WTC11 (cell line): Measurements from ENCODE around the gene PRXL2B. TPM values are rescaled to one million over a fixed set of nuclear protein-coding genes. Genes with fewer than 3 reads are reported as not detected.

ENCODE experiments used
- ATAC-seq: fragments of 200-7000 bp; cut with Tn5 transposase; 2 replicates; pipeline ENCODE4 v1.10.0; 2021; ENCODE audit warnings: mild to moderate bottlenecking, moderate library complexity
- CTCF ChIA-PET: fragments of 300-600 bp; sonication (Branson Sonifier 250); formaldehyde crosslinking; loops from one replicate; lab custom pipeline; 2021; ENCODE audit warnings: antibody characterized with exemption; lab: Charles Lee
- POLR2A ChIA-PET: fragments of 350-600 bp; sonication (Branson Sonifier 250); formaldehyde crosslinking; loops from one replicate; lab custom pipeline; 2021; ENCODE audit warnings: antibody characterized with exemption; lab: Charles Lee
- DNase-seq: peaks from one replicate; pipeline ENCODE4 v3.0.0; 2021; ENCODE audit warnings: low spot score
- H3K27ac Mint-ChIP-seq: 2 replicates; pipeline ENCODE4 v1.8.0; 2021; ENCODE audit warnings: mixed read lengths
- H3K27me3 Mint-ChIP-seq: 2 replicates; pipeline ENCODE4 v1.8.0; 2021; ENCODE audit warnings: low read depth, mild to moderate bottlenecking, moderate library complexity, mixed read lengths
- H3K36me3 Mint-ChIP-seq: 2 replicates; pipeline ENCODE4 v1.8.0; 2021; ENCODE audit warnings: mixed read lengths
- H3K4me1 Mint-ChIP-seq: 2 replicates; pipeline ENCODE4 v1.8.0; 2022; ENCODE audit warnings: mixed read lengths
- H3K4me3 Mint-ChIP-seq: 2 replicates; pipeline ENCODE4 v1.8.0; 2021; ENCODE audit warnings: mild to moderate bottlenecking, moderate library complexity, mixed read lengths
- H3K9me3 Mint-ChIP-seq: 2 replicates; pipeline ENCODE4 v1.8.0; 2021; ENCODE audit warnings: mixed read lengths
- AFF4 ChIP-seq: sonication (generic); formaldehyde crosslinking; IDR thresholded peaks from 2 replicates; pipeline ENCODE4 v1.8.1; 2023; ENCODE audit warnings: mild to moderate bottlenecking, missing genetic modification reagents, borderline replicate concordance
- ATF2 ChIP-seq: sonication (generic); formaldehyde crosslinking; IDR thresholded peaks from 2 replicates; pipeline ENCODE4 v1.8.1; 2022; ENCODE audit warnings: low read depth, missing genetic modification reagents, borderline replicate concordance
- CREM ChIP-seq: sonication (generic); formaldehyde crosslinking; IDR thresholded peaks from 2 replicates; pipeline ENCODE4 v1.8.1; 2022; ENCODE audit warnings: mild to moderate bottlenecking, missing genetic modification reagents, moderate library complexity
- EMX1 ChIP-seq: fragments of 250-450 bp; sonication (Bioruptor Pico); IDR thresholded peaks from 2 replicates; pipeline ENCODE4 v1.8.0; 2021; ENCODE audit warnings: mild to moderate bottlenecking
- HMGXB4 ChIP-seq: sonication (generic); formaldehyde crosslinking; IDR thresholded peaks from 2 replicates; pipeline ENCODE4 v1.8.1; 2023; ENCODE audit warnings: mild to moderate bottlenecking, moderate library complexity, missing genetic modification reagents
- IRF2 ChIP-seq: sonication (generic); formaldehyde crosslinking; IDR thresholded peaks from 2 replicates; pipeline ENCODE4 v1.8.0; 2022; ENCODE audit warnings: low read depth, missing genetic modification reagents, borderline replicate concordance
- NFE2L1 ChIP-seq: sonication (generic); formaldehyde crosslinking; IDR thresholded peaks from 2 replicates; pipeline ENCODE4 v1.8.1; 2023; ENCODE audit warnings: missing genetic modification reagents
- NR2C2 ChIP-seq: sonication (generic); formaldehyde crosslinking; IDR thresholded peaks from 2 replicates; pipeline ENCODE4 v1.8.0; 2022; ENCODE audit warnings: mild to moderate bottlenecking, missing genetic modification reagents
- STAT6 ChIP-seq: sonication (generic); formaldehyde crosslinking; conservative IDR thresholded peaks from 2 replicates; pipeline ENCODE4 v1.8.1; 2023; ENCODE audit warnings: mild to moderate bottlenecking, low read depth, missing genetic modification reagents, moderate library complexity
- USF1 ChIP-seq: sonication (generic); formaldehyde crosslinking; IDR thresholded peaks from 2 replicates; pipeline ENCODE4 v1.8.0; 2022; ENCODE audit warnings: mild to moderate bottlenecking, missing genetic modification reagents
- ZBTB21 ChIP-seq: sonication (generic); formaldehyde crosslinking; IDR thresholded peaks from 2 replicates; pipeline ENCODE4 v1.8.1; 2023; ENCODE audit warnings: mild to moderate bottlenecking, missing genetic modification reagents, borderline replicate concordance
- ZNF281 ChIP-seq: sonication (generic); formaldehyde crosslinking; IDR thresholded peaks from 2 replicates; pipeline ENCODE4 v1.8.0; 2023; ENCODE audit warnings: mild to moderate bottlenecking, missing genetic modification reagents
- ZNF425 ChIP-seq: fragments of 250-450 bp; sonication (Bioruptor Pico); conservative IDR thresholded peaks from 2 replicates; pipeline ENCODE4 v1.9.0; 2021; ENCODE audit warnings: mild to moderate bottlenecking
- total RNA-seq: library from RNA; stranded (reverse); gene quantifications from 3 replicates; pipeline ENCODE4 v1.2.3, GENCODE V29; 2021

The PRXL2B gene
- total RNA-seq, 1 experiment from 2014 or later = 50.3 TPM

- TF ChIP-seq AFF4 (CRISPR knock-in tag) (no peak), NR2C2 (no peak), USF1 (CRISPR knock-in tag) (no peak), ZNF425 (CRISPR knock-in tag) (no peak), NFE2L1 (CRISPR knock-in tag) (no peak)
Observed at GRCh38 chr1:2639607-2640521, 53.3 kb downstream of the PRXL2B start (continued).

GRCh38 chr1:2640626-2641025 lies 54.0 kb downstream of the PRXL2B start:
- Mint-ChIP-seq H3K4me1 (no peaks in the 10 kb centered on the region; the same call in 1 of the 2 replicates), H3K27ac (no peak overlapping the region), H3K9me3 (peaks cover 24% of the 10 kb centered on the region), H3K36me3 (peaks cover 12% of the 10 kb centered on the region), H3K27me3 (peaks cover 43% of the 10 kb centered on the region), H3K4me3 (no peak overlapping the region)
- ChIA-PET CTCF (no interaction called here), POLR2A (no interaction called here)
- DNase-seq (no peak), ATAC-seq (no peak)
- TF ChIP-seq ATF2 (no peak), AFF4 (CRISPR knock-in tag) (no peak), STAT6 (CRISPR knock-in tag) (no peak), ZBTB21 (CRISPR knock-in tag) (no peak), CREM (CRISPR knock-in tag) (no peak), ZNF281 (no peak), EMX1 (CRISPR knock-in tag) (no peak), IRF2 (no peak), HMGXB4 (no peak)
